A673 (cell line): Measurements from ENCODE around the gene PPRC1.

Experiments
- CTCF ChIP-seq: fragments of 300-800, 200-600 bp; sonication (generic); conservative IDR thresholded peaks from 2 replicates; pipeline ENCODE4 v1.5.1; 2017; ENCODE audit warnings: low read depth, mild to moderate bottlenecking, antibody characterized with exemption, low read length, moderate library complexity, mixed read lengths
- EZH2 ChIP-seq: fragments of 200-600 bp; sonication (generic); IDR thresholded peaks from 2 replicates; pipeline ENCODE4 v1.6.1; 2017; ENCODE audit warnings: borderline replicate concordance, low read depth, mild to moderate bottlenecking, mixed read lengths, antibody characterized with exemption, low read length; ENCODE audit not compliant: poor library complexity, severe bottlenecking

GRCh38 chr10:102184606-102185005, 51.8 kb downstream of the PPRC1 start:
- TF ChIP-seq CTCF = no peak
- no peak for TF ChIP-seq EZH2
